NCI-H1694 (cell line): ENCODE results near the gene KCNIP3.

Experiments used
- DNase-seq: peaks from one replicate; lab custom pipeline; 2025; lab: John Stamatoyannopoulos, UW

The KCNIP3 gene

DNA sequence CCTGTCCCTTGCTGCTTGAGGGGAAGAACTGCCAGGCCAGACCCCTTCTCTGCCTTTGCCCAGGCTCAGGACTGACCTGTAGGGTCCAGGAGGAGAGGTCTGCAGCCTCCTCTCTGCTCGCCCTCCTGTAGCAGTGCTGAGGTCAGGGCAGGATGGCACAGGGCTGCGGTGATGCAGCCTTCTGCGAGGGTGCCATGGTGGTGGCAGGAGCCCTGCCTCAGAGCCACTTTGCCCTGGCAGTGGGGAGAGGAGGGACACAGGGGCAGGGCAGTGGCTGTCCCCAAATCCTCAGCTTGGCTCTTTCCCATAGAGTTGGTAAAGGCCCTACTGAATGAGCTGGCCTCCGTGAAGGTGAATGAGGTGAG lies 22.0 kb upstream of the KCNIP3 start:
- DNase-seq = no peak

DNA sequence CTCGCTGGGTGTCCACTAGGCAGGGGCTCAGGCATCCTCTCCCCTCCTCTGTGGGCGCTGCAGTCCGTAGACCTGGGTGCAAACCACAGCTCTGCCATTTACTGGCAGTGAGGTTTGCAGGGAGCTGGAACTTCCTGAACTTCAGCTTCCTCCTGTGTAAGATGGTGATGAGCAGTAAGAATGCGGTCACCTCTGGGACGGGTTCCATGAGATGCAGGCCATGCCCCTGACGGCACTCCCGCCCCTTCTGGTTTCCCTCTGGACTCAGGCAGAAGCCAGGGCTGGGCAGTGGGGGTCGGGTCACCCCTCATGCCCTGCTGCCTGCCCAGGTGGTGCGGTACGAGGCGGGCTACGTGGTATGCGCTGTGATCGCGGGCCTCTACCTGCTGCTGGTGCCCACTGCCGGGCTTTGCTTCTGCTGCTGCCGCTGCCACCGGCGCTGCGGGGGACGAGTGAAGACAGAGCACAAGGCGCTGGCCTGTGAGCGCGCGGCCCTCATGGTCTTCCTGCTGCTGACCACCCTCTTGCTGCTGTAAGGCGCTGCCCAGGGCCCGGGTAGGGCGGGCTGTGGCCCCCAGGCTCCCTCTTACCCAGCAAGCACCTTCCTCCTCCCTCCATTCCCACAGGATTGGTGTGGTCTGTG lies 21.4 kb upstream of the KCNIP3 start:
- DNase-seq = no peak

DNA sequence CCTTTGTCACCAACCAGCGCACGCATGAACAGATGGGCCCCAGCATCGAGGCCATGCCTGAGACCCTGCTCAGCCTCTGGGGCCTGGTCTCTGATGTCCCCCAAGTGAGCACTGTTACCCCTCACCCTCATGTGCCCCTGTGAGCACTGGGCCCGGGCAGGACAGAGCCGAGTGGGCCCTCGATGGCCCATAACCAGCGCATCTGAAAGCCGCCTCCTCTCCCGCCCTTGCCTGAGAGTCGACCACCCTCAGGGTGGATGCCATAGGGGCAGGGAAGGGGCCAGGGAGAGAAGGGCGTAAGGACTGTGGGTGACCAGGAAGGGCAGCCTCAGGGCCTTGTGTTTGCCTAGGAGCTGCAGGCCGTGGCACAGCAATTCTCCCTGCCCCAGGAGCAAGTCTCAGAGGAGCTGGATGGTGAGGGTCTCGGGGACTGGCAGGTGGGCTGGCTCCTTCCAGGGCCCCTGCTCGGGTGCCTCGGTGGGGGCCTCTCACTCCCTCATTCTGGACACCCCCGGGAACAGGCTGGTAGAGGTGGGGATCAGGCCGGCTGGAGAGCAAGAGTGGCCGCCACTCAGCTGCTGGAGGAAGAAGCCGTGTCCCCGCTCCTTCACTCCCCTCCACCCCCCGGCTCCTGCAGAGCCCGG lies 20.8 kb upstream of the KCNIP3 start:
- DNase-seq = no peak

DNA sequence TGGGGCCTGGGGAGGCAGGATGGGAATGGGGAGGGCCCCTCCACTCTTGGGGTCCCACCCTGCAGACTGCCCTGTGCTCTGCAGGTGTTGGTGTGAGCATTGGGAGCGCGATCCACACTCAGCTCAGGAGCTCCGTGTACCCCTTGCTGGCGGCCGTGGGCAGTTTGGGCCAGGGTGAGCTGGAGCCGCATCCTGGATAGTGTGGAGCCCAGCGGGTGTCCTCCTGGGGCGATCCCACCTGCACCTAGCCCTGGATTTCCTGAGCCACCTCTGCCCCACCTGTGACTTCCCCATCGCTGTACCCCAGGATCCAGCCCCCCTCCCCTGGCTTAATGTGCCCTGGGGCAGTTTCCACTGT lies 20.3 kb upstream of the KCNIP3 start:
- DNase-seq = no peak

DNA sequence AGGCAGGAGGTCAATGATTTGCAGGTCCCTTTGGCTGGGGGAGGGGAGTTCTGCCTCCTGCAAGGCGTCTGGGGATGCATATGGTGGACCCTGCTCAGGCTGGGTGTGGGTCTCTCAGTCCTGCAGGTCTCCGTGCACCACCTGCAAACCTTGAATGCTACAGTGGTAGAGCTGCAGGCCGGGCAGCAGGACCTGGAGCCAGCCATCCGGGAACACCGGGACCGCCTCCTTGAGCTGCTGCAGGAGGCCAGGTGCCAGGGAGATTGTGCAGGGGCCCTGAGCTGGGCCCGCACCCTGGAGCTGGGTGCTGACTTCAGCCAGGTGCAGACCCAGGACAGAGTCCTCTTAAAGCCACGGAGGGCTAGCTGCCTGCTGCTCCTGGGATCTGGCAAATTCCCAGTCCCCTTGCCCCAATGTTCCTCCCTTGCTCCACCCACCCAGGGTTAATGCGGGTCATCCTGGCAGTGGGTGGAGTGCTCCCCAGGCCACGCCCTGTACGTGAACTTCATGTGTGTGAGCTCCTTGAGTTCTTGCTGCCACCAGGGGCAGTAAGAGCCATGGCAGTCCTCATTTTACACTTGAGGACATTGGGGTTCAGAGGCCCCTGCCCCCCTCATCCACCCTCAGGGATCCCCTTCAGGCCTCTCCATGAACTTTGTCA lies 19.8 kb upstream of the KCNIP3 start:
- no peak for DNase-seq

DNA sequence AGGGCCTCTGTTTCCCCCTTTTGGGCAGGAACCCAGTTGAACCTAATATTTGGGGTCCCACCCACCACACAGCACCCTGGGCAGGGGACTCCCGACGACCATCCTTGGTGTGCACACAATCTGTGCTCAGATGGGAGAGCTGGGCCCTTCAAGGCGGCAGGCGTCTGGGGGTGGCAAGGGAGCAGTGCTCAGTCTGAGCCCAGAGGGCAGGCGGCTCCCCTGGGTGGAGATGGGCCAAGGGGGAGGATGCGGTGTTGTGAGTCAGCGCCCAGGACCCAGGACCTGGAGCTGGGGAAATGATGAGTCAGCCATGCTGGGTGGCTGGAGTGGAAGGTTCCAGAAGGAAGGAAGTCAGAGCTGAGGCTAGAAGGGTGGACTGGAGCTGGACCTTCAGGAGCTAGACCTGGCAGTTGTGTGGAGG lies 19.1 kb upstream of the KCNIP3 start:
- DNase-seq = no peak

DNA sequence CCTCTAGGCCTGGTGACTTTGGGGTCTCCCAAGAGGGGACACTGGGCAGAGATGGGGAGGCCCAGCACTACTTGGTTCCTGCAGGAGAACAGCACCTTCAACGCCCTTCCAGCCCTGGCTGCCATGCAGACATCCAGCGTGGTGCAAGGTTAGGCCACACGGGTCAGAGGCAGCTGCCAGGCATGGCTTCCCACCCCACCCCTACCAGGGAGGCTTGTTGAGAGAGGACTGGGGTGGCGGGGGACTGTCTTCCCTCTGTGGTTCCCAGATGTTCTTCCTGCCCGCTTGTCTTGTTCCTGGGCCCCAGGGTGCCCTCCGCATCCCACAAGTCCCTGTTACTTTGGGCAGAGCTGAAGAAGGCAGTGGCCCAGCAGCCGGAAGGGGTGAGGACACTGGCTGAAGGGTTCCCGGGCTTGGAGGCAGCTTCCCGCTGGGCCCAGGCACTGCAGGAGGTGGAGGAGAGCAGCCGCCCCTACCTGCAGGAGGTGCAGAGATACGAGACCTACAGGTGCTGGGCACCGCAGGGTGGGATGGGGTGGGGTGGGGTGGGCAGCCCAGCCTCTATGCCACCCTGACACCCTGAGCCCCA lies 18.4 kb upstream of the KCNIP3 start:
- no peak for DNase-seq

DNA sequence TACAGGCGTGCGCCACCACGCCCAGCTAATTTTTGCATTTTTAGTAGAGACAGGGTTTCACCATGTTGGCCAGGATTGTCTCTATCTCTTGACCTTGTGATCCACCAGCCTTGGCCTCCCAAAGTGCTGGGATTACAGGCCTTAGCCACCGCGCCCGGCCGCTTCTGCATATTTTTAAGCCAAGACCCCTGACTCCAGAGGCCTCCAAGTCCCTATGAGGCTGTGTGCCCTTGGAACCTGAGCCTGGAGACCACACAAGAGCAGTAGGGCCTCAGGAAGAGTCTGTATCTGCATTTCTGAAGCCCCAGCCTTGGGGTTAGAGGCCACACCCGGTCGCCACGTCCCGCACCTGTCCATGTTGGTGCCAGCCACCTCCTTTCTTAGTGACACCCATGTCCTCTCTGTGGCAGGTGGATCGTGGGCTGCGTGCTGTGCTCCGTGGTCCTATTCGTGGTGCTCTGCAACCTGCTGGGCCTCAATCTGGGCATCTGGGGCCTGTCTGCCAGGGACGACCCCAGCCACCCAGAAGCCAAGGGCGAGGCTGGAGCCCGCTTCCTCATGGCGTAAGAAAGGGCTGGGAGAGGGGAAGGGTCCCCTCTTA lies 17.6 kb upstream of the KCNIP3 start:
- DNase-seq = no peak

DNA sequence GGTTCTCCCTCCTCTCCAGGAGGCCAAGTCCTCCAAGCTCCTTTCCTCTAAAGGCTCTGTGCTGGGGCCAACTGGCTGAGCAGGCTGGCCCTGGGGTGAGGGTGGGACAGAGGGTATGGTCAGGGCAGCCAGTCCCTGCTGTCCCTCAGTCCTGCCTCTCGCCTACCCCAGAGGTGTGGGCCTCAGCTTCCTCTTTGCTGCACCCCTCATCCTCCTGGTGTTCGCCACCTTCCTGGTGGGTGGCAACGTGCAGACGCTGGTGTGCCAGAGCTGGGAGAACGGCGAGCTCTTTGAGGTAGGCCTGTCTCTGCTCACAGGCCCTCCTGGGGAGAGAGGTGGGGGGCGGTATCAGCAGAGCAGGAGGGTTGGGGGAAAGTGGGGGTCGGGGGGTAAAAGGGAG lies 16.1 kb upstream of the KCNIP3 start:
- no peak for DNase-seq

DNA sequence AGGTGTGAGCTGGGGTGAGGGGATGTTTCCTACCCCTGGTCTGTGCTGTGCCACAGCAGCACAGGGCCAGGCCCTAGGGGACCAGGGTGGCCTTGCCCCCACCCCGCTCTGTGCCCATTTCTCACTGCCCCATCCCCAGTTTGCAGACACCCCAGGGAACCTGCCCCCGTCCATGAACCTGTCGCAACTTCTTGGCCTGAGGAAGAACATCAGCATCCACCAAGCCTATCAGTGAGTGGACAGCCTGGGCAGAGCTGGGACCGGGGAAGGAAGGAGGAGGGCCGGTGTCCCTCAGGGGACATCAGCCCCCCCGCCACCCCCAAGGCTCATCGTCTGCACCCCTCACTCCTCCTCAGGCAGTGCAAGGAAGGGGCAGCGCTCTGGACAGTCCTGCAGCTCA lies 15.4 kb upstream of the KCNIP3 start:
- DNase-seq = no peak

DNA sequence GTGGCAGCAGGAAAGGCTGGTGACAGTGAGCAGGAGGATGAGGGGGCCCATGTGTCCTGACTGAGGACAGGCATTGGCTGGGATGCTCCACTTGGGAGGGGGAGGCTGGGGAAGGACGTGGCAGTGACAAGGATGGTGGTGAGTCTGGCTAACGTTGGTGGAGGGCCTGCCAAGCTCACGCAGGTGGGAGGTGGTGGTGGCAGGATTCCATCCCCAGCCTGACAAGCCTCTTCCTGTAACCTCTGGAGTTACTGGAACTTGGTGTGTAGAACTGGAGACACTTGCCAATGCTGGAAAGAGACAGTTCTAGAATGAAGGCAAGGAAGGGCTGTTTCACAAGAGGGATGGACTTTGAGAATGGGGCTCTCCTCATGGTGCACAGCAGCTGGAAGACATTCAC lies 14.7 kb upstream of the KCNIP3 start:
- DNase-seq = no peak

DNA sequence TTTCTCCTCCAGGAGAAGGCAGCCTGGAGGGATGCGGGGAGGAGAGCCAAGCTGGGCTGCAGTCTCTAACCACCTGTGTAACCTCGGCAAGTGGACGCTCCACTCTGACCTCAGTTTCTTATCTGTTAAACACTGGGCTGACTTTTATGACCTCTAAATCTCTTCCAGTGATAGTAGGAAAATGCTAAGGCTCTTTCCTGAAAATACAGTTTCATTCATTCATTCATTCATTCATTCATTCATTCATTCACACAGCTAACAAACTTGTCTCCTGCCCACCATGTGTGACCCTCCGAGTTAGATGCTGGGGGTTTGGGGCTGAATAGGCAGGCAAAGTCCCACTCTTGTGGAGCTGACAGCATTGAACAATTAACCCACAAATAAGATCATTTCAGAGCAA lies 13.6 kb upstream of the KCNIP3 start:
- no peak for DNase-seq

DNA sequence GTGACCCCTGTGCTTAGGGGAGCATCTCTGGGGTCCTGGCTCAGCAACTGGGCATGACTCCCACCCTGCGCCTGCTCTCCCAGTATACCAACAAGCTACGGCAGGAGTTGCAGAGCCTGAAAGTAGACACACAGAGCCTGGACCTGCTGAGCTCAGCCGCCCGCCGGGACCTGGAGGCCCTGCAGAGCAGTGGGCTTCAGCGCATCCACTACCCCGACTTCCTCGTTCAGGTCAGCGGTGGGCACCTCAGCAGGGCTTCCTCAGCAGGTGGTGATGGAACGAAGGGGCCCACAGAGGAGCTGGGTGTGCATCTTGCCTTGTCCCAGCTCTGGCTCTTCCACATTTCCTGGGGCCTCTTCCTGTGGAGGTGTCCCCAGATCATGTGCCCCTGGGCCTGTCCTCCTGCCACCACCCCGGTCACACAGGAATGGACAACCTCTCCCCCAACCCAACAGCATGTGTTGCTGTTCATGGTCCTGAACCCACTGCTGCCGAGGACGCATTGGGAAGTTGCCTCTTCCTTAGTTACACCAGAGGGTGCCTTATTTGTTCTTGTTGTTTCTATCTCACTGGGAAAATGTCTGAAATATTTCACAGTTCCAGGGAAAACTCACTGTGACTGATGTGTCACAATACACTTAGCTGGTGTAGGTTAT lies 12.1 kb upstream of the KCNIP3 start:
- DNase-seq = no peak

DNA sequence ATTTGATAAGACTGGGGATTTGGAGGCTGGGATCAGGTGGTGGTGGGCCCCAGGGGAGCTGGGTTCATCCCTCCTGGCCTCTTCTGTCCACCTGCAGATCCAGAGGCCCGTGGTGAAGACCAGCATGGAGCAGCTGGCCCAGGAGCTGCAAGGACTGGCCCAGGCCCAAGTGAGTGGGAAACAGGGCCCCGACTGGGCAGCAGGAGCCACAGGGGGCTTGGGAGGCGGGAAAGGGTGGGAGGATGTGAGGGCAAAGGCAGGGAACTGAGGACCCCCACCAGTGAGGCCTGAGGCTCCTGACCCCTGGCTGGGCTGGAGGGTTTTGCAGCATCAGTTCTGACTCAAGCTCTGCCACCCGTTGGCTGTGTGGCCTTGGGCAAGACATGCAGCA lies 11.6 kb upstream of the KCNIP3 start:
- no peak for DNase-seq

DNA sequence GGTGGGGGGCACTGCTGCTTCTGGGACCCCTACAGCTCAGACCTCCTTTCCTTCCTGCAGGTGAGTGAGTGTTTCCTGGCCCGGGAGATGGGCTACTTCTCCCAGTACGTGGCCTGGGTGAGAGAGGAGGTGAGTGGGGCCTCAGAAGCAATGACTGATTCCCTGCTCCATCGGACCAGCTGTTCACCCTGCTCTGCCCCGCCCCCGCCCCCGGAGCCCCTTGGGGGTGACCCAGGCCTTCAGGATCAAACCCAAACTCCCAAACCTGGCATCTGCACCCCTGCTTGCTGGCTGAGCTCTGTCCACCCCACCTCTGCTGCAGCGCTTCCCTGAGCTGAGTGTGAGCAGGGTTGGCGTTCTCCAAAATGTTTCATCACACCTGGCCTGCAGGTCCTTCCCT lies 9.8 kb upstream of the KCNIP3 start:
- DNase-seq = no peak

DNA sequence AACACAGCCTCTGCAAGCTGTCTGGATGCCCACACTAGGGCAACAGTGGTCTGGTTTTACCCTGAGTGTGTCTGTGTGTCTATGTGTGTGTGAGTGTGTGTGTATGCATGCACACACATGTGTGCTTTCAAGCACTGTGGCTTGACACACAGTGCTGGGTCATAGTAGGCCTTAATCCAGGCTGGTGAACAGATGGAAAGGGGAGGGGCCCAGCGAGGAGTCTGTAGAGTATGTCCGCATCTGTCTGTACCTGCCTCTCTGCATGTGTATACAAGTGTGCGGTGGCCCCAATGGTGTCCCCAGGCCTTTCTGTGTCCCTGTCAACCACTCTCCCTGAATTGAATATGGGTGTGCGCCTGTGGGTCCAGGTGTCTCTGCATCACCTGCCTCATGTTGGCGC lies 9.3 kb upstream of the KCNIP3 start:
- DNase-seq = no peak

DNA sequence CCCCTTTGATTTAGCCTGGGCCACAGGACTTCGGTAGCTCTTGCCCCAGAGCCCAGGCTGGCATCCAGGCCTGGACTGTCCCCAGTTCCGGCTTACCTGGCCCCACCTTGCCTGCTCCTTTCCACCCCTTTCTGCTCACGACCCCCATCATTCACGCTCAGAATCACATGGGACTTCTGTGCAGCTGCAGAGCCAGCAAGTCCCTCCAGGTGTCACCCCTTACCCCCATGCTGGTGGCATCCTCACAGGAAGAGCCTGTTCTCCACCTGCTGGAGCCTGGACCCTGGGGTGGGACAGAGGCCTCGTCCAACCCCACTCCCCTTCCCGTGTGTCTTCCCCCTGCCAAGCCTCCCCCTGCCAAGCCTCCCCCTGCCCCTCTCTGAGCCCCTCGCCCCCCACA lies 7.9 kb upstream of the KCNIP3 start:
- no peak for DNase-seq

DNA sequence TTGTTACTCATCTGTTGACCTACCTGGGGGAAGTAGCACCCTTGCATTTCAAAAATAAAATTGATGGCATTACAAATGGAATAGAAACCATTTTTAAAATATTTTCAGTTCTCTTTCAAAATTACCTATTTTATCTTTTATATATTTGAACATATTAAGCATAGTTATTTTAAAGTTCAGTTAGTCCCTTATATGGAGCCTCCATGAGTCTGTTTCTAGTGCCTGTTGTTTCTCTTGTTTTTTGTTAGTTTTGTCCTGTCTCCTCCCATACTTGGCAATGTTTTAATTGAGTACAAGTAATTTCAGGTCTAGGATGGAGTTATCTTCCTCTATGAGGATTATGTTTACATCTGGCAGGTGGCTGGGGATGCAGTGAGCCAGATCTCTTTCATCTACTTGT lies 5.9 kb upstream of the KCNIP3 start:
- DNase-seq = no peak

DNA sequence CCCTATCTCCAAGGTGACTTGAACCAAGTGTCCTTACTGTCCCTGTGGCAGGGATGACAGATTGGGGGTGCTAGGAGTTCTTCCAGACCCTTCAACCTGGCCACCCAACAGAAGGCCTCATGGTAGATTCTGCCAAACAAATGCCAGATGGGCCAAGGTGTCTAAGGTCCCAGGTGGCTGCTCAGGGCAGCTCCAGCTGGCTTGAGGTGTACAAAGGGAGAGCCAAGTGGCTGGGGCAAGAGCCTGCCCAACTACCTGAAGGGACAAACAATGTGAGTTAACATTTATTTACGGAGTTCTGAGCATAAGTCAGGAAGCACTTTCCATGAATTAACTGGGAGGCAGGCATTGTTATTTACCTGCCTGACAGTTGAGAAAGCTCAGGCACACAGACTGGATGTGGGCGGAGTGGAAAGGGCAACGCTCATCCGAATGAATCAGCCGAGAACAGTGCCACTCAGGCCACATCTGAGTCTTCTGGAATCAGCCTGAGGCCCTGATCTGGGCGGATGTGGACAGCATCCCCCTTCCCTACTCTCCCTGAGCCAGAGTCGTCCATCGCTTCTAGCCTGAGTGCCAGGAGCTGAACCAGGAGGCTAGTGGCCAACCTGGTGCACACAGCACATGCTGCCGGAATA lies 4.4 kb upstream of the KCNIP3 start:
- no peak for DNase-seq

DNA sequence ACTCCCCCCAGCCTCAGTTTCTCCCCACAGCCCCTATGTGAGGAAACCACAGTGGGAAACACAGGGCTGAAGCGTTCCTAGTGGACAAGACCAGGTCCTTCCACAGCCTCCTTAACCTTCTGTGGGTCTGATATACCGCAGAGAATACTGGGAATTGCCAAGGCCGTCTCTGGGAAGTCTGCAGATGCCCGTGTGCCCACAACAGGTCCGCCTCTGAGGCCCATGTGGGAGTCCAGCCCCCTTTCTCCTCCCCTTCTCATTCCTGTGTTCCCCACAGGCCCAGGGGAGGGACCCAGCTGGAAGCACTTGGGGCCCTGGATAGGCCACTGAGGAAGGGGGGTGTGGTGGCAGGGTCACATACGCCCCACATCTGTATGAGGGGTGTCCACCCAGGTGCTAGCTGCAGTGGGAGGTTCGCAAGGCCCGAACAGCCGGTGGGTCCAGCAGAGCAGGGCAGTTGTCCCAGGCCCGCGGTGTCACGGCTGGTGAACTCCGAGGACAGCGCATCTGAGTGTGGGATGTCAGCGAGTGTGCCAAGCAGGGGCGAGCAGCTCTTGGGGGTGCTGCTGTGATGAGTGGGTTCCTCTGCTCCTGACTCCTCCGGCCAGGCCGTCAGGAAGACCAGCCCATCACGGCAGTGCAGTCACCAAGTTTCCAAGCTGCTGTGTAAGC lies 2.4 kb upstream of the KCNIP3 start:
- no peak for DNase-seq

DNA sequence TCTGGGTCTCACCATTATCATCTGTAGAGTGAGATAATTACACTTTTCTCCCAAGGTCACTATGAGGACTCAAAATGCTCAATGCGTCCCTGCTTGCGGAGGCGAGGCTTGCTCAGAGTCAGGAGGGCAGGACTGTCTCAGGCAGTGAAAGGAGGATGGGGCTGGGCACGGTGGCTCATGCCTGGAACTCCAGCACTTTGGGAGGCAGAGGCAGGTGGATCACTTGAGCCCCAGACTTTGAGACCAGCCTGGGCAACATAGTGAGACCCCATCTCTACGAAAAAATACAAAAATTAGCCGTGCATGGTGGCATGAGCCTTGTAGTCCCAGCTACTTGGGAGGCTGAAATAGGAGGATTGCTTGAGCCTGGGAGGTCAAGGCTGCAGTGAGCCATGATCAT lies 1.8 kb upstream of the KCNIP3 start:
- no peak for DNase-seq

DNA sequence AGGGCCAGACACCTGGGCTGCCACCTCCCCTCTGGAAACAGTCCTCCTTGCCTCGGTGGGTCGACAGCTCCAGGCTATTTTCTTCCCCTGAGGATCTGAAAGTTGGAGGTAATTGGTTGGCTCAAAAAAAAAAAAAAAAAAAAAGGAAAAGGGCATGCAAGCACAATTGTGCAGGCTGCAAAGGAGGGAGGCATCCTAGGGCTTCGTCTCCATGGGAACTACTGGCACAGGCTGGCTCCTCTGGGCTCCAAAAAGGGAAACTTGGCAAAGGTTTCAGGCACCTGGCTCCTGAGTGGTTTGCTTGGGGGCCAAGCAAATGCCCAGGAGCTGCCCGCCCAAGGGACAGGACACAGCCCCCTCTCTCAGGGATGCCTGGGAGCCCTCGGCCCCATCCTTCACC lies 1.1 kb upstream of the KCNIP3 start:
- DNase-seq = peak; percentile 69
